GM19395 (cell line): Measurements from ENCODE around the gene ACTG1.

ENCODE experiments used
- ATAC-seq: cut with Tn5 transposase; IDR thresholded peaks from one replicate; pipeline ENCODE4 v1.9.1; 2021; ENCODE audit warnings: mild to moderate bottlenecking, moderate library complexity; ENCODE audit not compliant: unreplicated experiment

Gene ACTG1

DNA sequence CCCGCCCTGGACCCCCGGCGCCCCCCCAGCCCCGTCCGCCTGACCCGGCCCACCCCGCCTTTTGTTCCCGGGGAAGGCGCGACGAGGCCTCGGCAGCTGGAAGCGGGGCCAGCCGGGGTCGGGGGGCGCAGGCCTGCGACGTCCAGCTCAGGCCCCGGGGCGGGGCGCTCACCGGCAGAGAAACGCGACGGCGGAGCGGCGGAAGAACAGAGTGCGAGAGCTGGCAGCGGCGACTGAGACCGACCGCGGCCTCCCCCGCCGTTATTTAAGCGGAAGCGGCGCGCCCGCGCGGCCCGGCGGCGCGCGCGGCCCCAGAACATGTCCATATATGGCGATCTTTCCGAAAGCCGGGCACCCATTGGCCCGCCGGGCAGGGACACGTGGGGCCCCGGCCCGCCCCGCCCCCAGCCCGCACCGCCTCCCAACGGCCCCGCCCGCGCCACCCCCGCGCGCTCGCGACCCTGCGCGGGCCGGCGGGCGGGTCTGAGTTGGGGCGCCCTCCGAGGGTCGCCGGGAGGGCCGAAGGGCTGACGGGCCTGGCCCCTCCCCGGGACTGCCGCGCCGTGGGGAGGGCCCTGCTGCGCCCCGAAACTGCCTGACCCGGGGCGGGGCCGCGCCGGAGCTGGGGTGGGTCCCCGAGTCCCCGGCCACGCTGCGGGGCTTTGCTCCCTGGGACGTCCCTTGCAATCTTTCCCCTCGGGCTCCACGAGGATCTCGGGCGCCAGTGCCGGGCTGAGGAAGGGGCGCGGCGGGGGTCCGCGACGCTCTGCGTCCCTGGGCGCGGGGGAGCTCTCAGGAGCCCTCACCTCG lies at the start of gene ACTG1:
TSS of gene ACTG1 (minus strand) at position 238 of the 810 bp plus-strand sequence. CDS start 445 bp downstream, outside the sequence.
- peak; percentile 38 for ATAC-seq

- ATAC-seq = no peak
These were observed 48.9 kb upstream of the ACTG1 start for GRCh38 chr17:81561494-81561885.

GRCh38 chr17:81558941-81559806 lies 46.6 kb upstream of the ACTG1 start:
- ATAC-seq = no peak

- ATAC-seq = no peak
These were observed 45.5 kb upstream of the ACTG1 start for GRCh38 chr17:81558115-81558468.

DNA sequence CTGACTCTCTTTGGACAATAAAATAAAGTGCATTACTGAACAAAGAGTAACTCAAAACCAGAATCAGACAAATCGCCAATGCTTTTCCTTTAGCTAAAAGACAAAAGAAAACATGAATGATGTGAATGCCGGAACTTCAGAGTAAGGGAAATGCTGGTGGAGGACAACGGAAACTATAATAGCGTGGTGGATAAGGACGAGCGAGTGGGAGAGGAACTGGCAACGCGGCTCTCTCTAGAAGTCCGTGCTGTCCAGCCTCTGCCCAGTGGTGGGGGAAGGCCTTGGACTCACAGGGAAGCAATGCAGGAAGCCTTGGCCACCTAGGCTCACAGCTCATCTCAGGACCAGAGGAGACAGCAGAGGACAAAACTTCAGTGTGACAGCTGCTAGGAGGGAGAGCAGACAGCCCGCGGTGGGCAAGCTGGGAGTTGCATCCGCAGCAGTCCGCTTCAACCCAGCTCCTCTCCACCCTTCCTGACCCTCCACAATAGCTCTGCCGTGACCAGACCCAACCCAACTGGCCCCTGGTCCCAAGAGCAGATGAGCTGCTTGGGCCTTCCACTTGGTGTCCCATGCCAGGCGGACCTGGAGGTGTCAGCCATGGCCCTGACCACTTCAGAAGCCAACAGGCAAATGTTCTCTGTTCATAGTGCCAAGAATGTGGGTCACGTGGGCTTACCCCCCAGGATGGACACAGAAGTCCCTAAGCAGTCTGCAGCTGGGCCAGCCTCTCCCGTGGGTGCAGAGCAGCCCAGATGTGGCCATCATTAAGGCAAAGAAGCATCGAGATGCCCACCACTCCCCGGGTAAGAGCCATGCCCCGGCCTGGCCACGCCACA lies 44.9 kb upstream of the ACTG1 start:
- ATAC-seq = no peak

- no peak for ATAC-seq
These were observed 44.3 kb upstream of the ACTG1 start for GRCh38 chr17:81556863-81557262.

DNA sequence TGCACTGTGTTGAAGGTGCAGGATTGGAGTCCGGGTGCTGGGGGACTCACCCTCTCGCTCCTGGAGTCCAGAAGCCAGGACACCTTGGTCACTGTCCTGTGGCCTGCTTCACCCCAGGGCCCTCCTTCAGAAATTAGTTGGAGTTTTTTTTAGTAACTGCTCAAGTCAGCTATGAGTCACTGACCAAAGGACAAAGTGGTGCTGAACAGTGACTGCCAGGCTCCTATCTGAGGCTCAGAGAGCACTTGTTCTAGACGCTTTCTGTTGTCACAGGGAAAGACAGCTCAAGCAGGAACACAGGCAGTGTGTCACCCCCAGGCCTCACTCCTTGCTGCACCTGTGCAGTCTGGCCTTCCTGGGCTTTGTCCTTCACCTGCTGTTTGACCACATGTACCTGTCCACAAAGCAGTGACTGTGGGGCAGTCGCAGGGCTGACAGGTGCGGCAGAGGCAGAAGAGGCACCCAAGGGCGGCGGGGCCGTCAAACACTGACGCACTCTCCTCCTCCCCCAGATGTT lies 43.6 kb upstream of the ACTG1 start:
- ATAC-seq = no peak

DNA sequence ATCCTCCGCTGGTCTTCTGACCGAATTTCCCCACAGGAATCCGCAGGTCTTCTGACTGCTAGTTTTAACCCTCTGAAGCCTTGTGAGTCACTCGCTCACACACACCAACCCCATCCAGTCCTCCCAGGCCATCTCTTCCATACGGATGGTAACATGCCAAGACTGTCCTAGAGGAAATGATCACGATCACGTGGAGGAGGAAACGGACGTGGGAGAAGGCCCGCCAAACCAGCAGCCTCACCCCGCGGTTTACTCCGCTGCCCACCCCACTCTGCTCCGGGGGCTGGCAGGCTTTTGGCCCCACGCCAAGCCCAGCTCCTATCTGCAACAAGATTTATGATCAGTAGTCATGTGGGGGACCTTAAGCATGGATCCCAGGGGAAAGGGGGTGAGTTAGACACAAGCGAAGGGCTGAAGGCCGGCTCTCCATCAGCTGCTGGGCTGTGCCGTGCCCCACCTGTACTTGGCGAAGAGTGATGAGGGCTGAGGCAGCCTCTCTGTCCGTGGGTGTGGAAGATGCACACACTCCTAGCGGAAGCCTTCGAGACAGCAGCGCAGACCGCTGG lies 41.1 kb upstream of the ACTG1 start:
- no peak for ATAC-seq

GRCh38 chr17:81553018-81553615 lies 40.5 kb upstream of the ACTG1 start:
- peak; percentile 51 for ATAC-seq

GRCh38 chr17:81552244-81553017 lies 39.8 kb upstream of the ACTG1 start, which contains the start of gene FAAP100:
Gene FAAP100, minus strand, starts transcription at chr17:81552353. Its CDS starts 23 bp downstream, at chr17:81552330.
- peak; percentile 52 for ATAC-seq

DNA sequence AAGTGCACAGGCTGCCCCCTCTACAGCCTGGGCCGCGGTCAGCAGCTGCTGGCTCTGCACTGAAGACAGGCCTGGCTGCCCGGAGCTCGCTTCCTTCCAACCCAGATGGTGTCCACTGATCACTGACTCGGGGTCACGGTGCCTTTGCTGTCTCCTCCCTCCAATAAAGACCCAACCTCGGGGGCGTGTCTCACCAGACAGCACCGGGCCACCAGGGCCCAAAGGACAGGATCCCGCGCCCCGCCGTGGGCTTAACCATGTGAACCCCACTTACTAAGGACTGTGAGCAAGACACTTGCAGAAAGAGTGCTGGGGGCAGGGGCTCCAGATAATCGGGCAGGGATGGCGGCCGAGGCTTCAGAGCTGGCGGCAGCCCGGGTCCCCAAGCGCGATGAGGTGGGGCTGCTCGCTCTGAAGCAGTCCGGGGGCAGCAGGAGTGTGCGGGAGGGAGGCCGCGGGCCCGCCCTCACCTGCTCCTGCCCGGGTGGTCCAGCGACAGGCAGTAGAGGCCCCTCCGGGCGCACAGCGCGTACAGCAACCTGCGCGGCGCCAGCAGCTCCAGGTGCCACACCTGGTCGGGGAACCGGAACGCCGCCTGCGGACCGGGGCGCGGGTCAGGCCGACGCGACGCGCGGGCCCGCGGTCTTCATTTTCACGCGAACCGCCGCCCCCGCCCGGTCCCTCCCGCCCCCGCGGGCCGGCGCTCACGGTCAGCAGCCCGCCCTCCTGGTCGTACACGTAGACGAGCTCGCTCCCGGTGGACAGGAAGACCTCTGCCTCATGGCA lies 39.1 kb upstream of the ACTG1 start:
- ATAC-seq = peak; percentile 19

- no peak for ATAC-seq
These were observed 38.3 kb upstream of the ACTG1 start for GRCh38 chr17:81550830-81551457.

- no peak for ATAC-seq
These were observed 37.7 kb upstream of the ACTG1 start for GRCh38 chr17:81550285-81550684.

GRCh38 chr17:81549826-81550225 lies 37.2 kb upstream of the ACTG1 start:
- ATAC-seq = no peak

- ATAC-seq = no peak
These were observed 36.5 kb upstream of the ACTG1 start for GRCh38 chr17:81549031-81549557.

GRCh38 chr17:81547614-81547982 lies 35.0 kb upstream of the ACTG1 start:
- no peak for ATAC-seq

GRCh38 chr17:81546906-81547613 lies 34.5 kb upstream of the ACTG1 start:
- ATAC-seq = no peak
